ENCODE measurements around the gene LPXN. TPM values are rescaled to one million over a fixed set of nuclear protein-coding genes. Genes with fewer than 3 reads are reported as not detected.

LPXN gene
- total RNA-seq, 1 donor from 2014 or later = 4.7 TPM

DNA sequence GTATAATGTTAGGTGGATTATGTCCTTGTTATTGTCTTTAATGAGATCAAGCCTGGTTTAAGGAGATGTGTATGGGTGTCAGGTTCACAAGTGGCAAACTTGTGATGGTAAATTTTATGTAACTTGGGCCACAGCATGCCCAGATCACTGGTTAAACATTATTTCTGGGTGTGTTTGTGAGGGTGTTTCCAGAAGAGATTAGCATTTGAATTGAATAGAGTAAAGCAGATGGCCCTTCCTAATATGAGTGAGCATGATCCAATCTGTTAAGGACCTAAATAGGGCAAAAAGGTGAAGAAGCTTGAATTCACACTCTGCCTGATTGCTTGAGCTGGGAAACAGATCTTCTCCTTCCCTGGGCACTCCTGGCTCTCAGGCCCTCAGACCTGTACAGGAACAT lies 88.5 kb downstream of the LPXN start:
- Mint-ChIP-seq H3K9me3 (no peaks in the 10 kb centered on the region), H3K4me1 (ENCODE audit: unreplicated experiment) (no peaks in the 10 kb centered on the region), H3K36me3 (no peaks in the 10 kb centered on the region), H3K4me3 (no peak overlapping the region), H3K27ac (no peak overlapping the region), H3K27me3 (no peaks in the 10 kb centered on the region)
- DNase-seq (ENCODE audit: extremely low spot score, unreplicated experiment) = no peak
- TF ChIP-seq, protein P1, sequence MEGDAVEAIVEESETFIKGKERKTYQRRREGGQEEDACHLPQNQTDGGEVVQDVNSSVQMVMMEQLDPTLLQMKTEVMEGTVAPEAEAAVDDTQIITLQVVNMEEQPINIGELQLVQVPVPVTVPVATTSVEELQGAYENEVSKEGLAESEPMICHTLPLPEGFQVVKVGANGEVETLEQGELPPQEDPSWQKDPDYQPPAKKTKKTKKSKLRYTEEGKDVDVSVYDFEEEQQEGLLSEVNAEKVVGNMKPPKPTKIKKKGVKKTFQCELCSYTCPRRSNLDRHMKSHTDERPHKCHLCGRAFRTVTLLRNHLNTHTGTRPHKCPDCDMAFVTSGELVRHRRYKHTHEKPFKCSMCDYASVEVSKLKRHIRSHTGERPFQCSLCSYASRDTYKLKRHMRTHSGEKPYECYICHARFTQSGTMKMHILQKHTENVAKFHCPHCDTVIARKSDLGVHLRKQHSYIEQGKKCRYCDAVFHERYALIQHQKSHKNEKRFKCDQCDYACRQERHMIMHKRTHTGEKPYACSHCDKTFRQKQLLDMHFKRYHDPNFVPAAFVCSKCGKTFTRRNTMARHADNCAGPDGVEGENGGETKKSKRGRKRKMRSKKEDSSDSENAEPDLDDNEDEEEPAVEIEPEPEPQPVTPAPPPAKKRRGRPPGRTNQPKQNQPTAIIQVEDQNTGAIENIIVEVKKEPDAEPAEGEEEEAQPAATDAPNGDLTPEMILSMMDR (conservative IDR thresholded peaks at IDR 0.05) = no peak

GRCh38 chr11:58485961-58486360 lies 89.7 kb downstream of the LPXN start:
- DNase-seq (ENCODE audit: extremely low spot score, unreplicated experiment) = no peak
- Mint-ChIP-seq H3K27me3 (no peaks in the 10 kb centered on the region), H3K36me3 (no peaks in the 10 kb centered on the region), H3K4me1 (ENCODE audit: unreplicated experiment) (no peaks in the 10 kb centered on the region), H3K4me3 (no peak overlapping the region), H3K27ac (no peak overlapping the region), H3K9me3 (no peaks in the 10 kb centered on the region)
- TF ChIP-seq, protein P1 (conservative IDR thresholded peaks at IDR 0.05) = no peak

Other genes starting within 250 kb of the LPXN start
- gene OR5B17, start 216.8 kb downstream of the LPXN start, total RNA-seq (ENCODE audit: low replicate concordance) = not detected in 2 replicates
- gene OR5B3, start 169.0 kb downstream of the LPXN start, total RNA-seq (ENCODE audit: low replicate concordance) = not detected in 2 replicates
- gene OR5B2, start 147.7 kb downstream of the LPXN start, total RNA-seq (ENCODE audit: low replicate concordance) = not detected in 2 replicates
- not detected in 2 replicates for gene OR5B12, start 133.6 kb downstream of the LPXN start, total RNA-seq (ENCODE audit: low replicate concordance)
- gene OR5B21, start 67.8 kb downstream of the LPXN start, total RNA-seq (ENCODE audit: low replicate concordance) = not detected in 2 replicates
- gene ZFP91, start 3.2 kb upstream of the LPXN start, total RNA-seq (ENCODE audit: low replicate concordance) = 39.6 and 43.6 TPM in 2 replicates
- 1.6 and 2.0 TPM in 2 replicates for gene CNTF, start 46.8 kb upstream of the LPXN start, total RNA-seq (ENCODE audit: low replicate concordance)
- gene GLYAT, start 156.1 kb upstream of the LPXN start, total RNA-seq (ENCODE audit: low replicate concordance) = 1.6 TPM in 1 of 2 replicates, not detected in the other